BLaER1 treated with 17β-estradiol and CSF1 and Interleukin-3, amounts not matched to agents 10 nM and 100 nM (cell line): Measurements from ENCODE around the gene CPE.

ENCODE experiments used
- H3K27ac ChIP-seq, 11 experiments: shearing (Covaris generic); formaldehyde crosslinking; 2 replicates each; pipeline ENCODE4 v1.8.1; 2022
- H3K27me3 ChIP-seq, 11 experiments: shearing (Covaris generic); formaldehyde crosslinking; 2 replicates each; pipeline ENCODE4 v1.8.1; 2022
- H3K36me3 ChIP-seq, 11 experiments: shearing (Covaris generic); formaldehyde crosslinking; 2 replicates each; pipeline ENCODE4 v1.8.1; 2022
- H3K4me1 ChIP-seq, 10 experiments: shearing (Covaris generic); formaldehyde crosslinking; 2 replicates each; pipeline ENCODE4 v1.8.1; 2022
- H3K4me2 ChIP-seq, 11 experiments: shearing (Covaris generic); formaldehyde crosslinking; 2 replicates each; pipeline ENCODE4 v1.8.1; 2022
- H3K4me3 ChIP-seq, 10 experiments: shearing (Covaris generic); formaldehyde crosslinking; 2 replicates each; pipeline ENCODE4 v1.8.1; 2022
- H3K9ac ChIP-seq, 11 experiments: shearing (Covaris generic); formaldehyde crosslinking; 2 replicates each; pipeline ENCODE4 v1.8.1; 2022
- H3K9me3 ChIP-seq, 11 experiments: shearing (Covaris generic); formaldehyde crosslinking; replicated peaks in 1 of 11; 2 replicates each; pipeline ENCODE4 v1.8.1; 2022
- H4K20me1 ChIP-seq, 11 experiments: shearing (Covaris generic); formaldehyde crosslinking; 2 replicates each; pipeline ENCODE4 v1.8.1; 2022
- Cebpa-rat ChIP-seq, 11 experiments: shearing (Covaris generic); IDR thresholded peaks; 2 replicates each; pipeline ENCODE4 v1.8.1; 2022

The CPE gene

GRCh38 chr4:165541851-165542459 is 163.1 kb downstream of the CPE start:
- no peak overlapping the region for H3K27ac ChIP-seq
- H3K27me3 ChIP-seq: no peaks in the 10 kb centered on the region
- 0 out of 20 replicates have a peak, but pooled peaks cover 0 to 3% (median 0%) of the 10 kb centered on the region in 10 experiments for H3K4me1 ChIP-seq
- no peaks in the 10 kb centered on the region for H3K36me3 ChIP-seq
- no peaks in the 10 kb centered on the region for H3K9me3 ChIP-seq
- no peak overlapping the region for H3K4me2 ChIP-seq
- no peak for TF ChIP-seq Cebpa-rat (IDR thresholded peaks at IDR 0.05)
- no peak overlapping the region for H3K9ac ChIP-seq
- H3K4me3 ChIP-seq: no peak overlapping the region
- H4K20me1 ChIP-seq: no peaks in the 10 kb centered on the region

GRCh38 chr4:165542476-165542875 is 163.7 kb downstream of the CPE start:
- no peaks in the 10 kb centered on the region for H3K9me3 ChIP-seq
- no peaks in the 10 kb centered on the region for H4K20me1 ChIP-seq
- no peak overlapping the region for H3K4me2 ChIP-seq
- H3K9ac ChIP-seq: no peak overlapping the region
- 0 out of 20 replicates have a peak, but pooled peaks cover 0 to 3% (median 0%) of the 10 kb centered on the region in 10 experiments for H3K4me1 ChIP-seq
- H3K27me3 ChIP-seq: no peaks in the 10 kb centered on the region
- H3K4me3 ChIP-seq: no peak overlapping the region
- H3K36me3 ChIP-seq: no peaks in the 10 kb centered on the region
- H3K27ac ChIP-seq: no peak overlapping the region
- no peak for TF ChIP-seq Cebpa-rat (IDR thresholded peaks at IDR 0.05)
